ENCODE results near the gene SNTB2. TPM values are rescaled to one million over a fixed set of nuclear protein-coding genes. Genes with fewer than 3 reads are reported as not detected.
A peak's percentile ranks its signal among the peaks of the same experiment; 100 is the strongest.

SNTB2 gene
- total RNA-seq, 4 donors from 2014 or later: 14.2 to 31.4 (median 24.1) TPM

DNA sequence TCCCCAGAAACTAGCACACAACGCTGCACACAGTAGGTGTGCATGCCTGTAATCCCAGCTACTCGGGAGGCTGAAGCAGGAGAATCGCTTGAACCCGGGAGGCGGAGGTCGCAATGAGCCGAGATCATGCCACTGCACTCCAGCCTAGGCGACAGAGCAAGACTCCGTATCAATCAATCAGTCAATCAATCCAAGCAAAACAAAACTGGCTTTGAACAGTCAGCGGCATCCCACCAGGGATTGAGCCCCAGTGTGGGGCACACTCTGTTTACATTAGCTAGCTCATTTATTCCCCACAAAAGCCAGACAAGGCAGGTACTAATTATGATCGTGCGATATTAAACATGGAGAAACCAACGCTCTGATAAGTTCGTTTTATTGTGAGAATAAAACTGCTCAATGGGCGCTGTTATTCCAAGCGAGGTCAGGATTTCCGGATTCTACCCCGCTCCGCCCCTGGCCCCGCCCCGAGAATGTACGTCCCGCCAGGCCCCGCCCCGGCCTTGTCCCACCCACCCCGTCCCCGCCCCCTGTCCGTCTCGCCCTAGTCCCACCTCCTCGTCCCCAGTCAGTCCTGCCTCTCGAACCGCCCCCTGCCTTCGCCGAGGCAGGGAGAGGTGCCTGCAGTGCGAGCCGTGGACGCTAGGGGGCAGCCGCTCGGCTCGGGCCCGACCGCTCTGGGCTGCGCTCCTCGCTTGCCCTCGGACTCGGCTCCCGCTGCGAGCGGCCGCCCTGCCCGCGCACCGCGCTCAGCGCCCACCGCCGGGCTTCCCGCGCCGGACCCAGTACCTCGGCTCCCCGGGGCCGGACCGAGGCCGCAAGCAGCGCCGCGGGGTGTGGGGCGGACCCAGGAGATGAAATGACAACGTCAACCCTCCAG, 123.9 kb downstream of the SNTB2 start, which contains the start of gene VPS4A:
TSS of gene VPS4A (plus strand) at position 698 of the 880 bp plus-strand sequence. CDS start at position 860, 162 bp downstream.
- in situ Hi-C loops (cut with MboI; ENCODE audit: low pct_ligation_motif_present in 1 of 4, low pct_unique_long_range_greater_than_20kb in 1 of 4, low sequenced_read_pairs in 3 of 4): no loop called here
- peak within 1 kb of the TSS; percentile 90 to 97 (median 95) for H3K27ac ChIP-seq
- intact Hi-C loops (cut with DNase I; ENCODE audit: low total_unique reads): no loop called here
- TF ChIP-seq POLR2A (IDR thresholded peaks at IDR 0.05) (peak; percentile 32), EP300 (IDR thresholded peaks at IDR 0.05; ENCODE audit: low read depth) (no peak), POLR2AphosphoS5 (IDR thresholded peaks at IDR 0.05) (peak in 2 of 3 donors; percentile 80 to 81)
- TF ChIP-seq, protein P1, sequence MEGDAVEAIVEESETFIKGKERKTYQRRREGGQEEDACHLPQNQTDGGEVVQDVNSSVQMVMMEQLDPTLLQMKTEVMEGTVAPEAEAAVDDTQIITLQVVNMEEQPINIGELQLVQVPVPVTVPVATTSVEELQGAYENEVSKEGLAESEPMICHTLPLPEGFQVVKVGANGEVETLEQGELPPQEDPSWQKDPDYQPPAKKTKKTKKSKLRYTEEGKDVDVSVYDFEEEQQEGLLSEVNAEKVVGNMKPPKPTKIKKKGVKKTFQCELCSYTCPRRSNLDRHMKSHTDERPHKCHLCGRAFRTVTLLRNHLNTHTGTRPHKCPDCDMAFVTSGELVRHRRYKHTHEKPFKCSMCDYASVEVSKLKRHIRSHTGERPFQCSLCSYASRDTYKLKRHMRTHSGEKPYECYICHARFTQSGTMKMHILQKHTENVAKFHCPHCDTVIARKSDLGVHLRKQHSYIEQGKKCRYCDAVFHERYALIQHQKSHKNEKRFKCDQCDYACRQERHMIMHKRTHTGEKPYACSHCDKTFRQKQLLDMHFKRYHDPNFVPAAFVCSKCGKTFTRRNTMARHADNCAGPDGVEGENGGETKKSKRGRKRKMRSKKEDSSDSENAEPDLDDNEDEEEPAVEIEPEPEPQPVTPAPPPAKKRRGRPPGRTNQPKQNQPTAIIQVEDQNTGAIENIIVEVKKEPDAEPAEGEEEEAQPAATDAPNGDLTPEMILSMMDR (IDR thresholded peaks at IDR 0.05): peak; percentile 42 to 97 (median 81)
- peaks cover 11 to 21% (median 14%) of the 10 kb centered on the region in 4 donors for H3K4me1 ChIP-seq
- WGBS, 2 donors (ENCODE audit: low coverage in 1 of 2): 11% methylated on average over 55 of the region's 70 CpGs; no CpG with 5 or more reads in 1 of the 2 donors
- H3K36me3 ChIP-seq: peaks cover 0 to 9% (median 0%) of the 10 kb centered on the region in 4 donors
- H3K4me3 ChIP-seq: peak within 1 kb of the TSS; percentile 83 to 98 (median 94)
- H3K27me3 ChIP-seq: no peaks in the 10 kb centered on the region
- peak; percentile 98 for DNase-seq
- no peaks in the 10 kb centered on the region for H3K9me3 ChIP-seq

DNA sequence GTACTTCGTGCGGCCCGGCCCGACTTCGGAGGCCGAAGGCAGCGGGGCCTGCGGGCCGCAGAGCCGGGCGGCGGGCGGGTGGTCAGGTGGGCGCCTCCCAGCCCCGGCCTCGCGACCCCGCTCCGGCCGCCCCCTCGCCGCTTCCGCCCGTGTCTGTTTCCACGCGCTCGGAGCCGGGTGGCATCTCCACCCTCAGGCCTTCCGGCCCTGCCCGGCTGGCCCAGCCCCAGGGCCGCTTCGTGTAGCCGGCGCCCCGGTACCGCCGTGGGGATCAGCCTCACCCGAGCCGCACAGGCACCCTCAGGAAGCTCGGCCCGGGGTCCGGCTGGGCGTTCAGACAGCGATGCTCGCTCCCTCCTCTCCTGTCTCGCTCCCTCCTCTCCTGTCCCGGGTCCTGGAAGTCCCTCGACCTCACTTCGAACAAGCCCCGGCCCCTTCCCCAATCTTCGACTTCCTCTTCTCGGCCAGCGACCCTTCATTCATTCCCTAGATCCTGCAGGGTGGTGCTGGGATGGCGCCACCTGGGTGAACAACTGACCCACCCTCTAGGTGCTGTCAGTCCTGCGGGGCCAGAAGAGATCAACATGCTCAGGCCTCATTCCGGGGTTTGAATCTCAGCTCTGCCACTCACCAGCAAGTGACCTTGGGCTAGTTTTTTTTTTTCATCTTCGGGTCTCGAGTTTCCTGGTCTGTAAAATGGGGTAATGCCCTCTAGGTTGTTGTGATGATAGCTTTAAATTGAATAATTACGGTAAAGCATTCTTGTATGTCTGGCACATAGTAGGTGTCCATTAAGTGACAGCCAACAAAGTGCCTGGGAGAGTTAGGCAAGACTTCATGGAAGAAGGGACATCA, 124.8 kb downstream of the SNTB2 start:
- in situ Hi-C loops (cut with MboI; ENCODE audit: low pct_ligation_motif_present in 1 of 4, low pct_unique_long_range_greater_than_20kb in 1 of 4, low sequenced_read_pairs in 3 of 4): no loop called here
- peaks cover 0 to 13% (median 7%) of the 10 kb centered on the region in 4 donors for H3K36me3 ChIP-seq
- TF ChIP-seq, protein P1 (IDR thresholded peaks at IDR 0.05): no peak
- TF ChIP-seq POLR2AphosphoS5 (IDR thresholded peaks at IDR 0.05) (no peak), EP300 (IDR thresholded peaks at IDR 0.05; ENCODE audit: low read depth) (no peak), POLR2A (IDR thresholded peaks at IDR 0.05) (no peak)
- DNase-seq: peak; percentile 46
- WGBS, 2 donors (ENCODE audit: low coverage in 1 of 2): 1 to 4% methylated on average over 14 to 35 of the region's 59 CpGs
- H3K27me3 ChIP-seq: no peaks in the 10 kb centered on the region
- intact Hi-C loops (cut with DNase I; ENCODE audit: low total_unique reads): no loop called here
- H3K27ac ChIP-seq: peak overlapping the region; percentile 90 to 97 (median 95)
- H3K4me3 ChIP-seq: peak overlapping the region; percentile 83 to 98 (median 94)
- peaks cover 11 to 21% (median 14%) of the 10 kb centered on the region in 4 donors for H3K4me1 ChIP-seq
- H3K9me3 ChIP-seq: no peaks in the 10 kb centered on the region

DNA sequence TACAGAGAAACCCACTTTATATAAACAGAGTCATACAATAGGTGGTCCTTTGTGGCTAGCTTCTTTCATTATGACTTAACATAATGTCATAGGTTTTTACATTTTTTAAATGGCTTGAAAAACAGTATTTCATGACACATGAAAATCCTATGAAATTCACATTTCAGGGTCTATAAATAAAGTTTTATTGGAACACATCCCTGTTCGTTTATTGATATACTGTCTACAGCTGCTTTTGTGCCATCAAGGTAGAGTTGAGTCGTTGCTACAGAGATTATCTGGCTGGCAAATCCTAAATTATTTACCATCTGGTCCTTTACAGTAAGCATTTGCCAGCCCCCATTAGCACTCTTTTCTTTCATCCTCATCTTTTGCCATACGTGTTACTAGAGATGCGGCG, 126.5 kb downstream of the SNTB2 start:
- Histone ChIP-seq H3K4me1 (peaks cover 11 to 21% (median 14%) of the 10 kb centered on the region in 4 donors), H3K27me3 (no peaks in the 10 kb centered on the region), H3K9me3 (no peaks in the 10 kb centered on the region), H3K36me3 (peaks cover 0 to 19% (median 10%) of the 10 kb centered on the region in 4 donors), H3K27ac (no peak overlapping the region), H3K4me3 (no peak overlapping the region)
- in situ Hi-C loops (cut with MboI; ENCODE audit: low pct_ligation_motif_present in 1 of 4, low pct_unique_long_range_greater_than_20kb in 1 of 4, low sequenced_read_pairs in 3 of 4) (no loop called here), intact Hi-C loops (cut with DNase I; ENCODE audit: low total_unique reads) (no loop called here)
- no peak for DNase-seq
- WGBS, 2 donors (ENCODE audit: low coverage in 1 of 2): 86 to 91% methylated on average over 5 of the region's 5 CpGs
- TF ChIP-seq EP300 (IDR thresholded peaks at IDR 0.05; ENCODE audit: low read depth): no peak

DNA sequence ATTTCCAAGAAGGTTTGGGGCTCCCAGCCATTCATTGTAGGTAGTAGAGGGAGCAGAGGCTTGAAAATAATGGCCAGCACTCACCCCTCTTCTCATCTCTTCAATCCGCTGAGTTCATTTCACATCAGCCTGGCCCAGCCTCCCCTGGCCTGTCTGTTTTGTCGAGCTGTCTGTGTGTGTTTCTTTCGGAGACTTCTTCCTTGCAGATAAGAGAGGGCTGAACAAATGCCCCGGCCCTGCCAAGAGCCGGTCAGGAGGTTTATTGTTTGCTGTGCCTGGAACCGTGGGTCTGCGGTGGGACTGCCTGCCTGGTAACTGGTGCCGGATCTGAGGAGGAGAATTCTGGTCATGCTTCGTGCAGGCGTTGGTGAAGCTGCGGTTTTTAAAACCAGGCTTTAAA, 127.6 kb downstream of the SNTB2 start:
- Histone ChIP-seq H3K27me3 (no peaks in the 10 kb centered on the region), H3K4me3 (no peak overlapping the region), H3K4me1 (peaks cover 11 to 21% (median 14%) of the 10 kb centered on the region in 4 donors), H3K9me3 (no peaks in the 10 kb centered on the region), H3K27ac (no peak overlapping the region), H3K36me3 (peaks cover 0 to 29% (median 18%) of the 10 kb centered on the region in 4 donors)
- TF ChIP-seq EP300 (IDR thresholded peaks at IDR 0.05; ENCODE audit: low read depth): no peak
- TF ChIP-seq, protein P1 (IDR thresholded peaks at IDR 0.05): no peak
- no peak for TF ChIP-seq POLR2A (IDR thresholded peaks at IDR 0.05)
- no peak for TF ChIP-seq POLR2AphosphoS5 (IDR thresholded peaks at IDR 0.05)
- 90 to 100% methylated on average over 1 to 11 of the region's 11 CpGs for WGBS, 2 donors (ENCODE audit: low coverage in 1 of 2)
- intact Hi-C loops (cut with DNase I; ENCODE audit: low total_unique reads): no loop called here
- no peak for DNase-seq
- in situ Hi-C loops (cut with MboI; ENCODE audit: low pct_ligation_motif_present in 1 of 4, low pct_unique_long_range_greater_than_20kb in 1 of 4, low sequenced_read_pairs in 3 of 4): no loop called here
